Fibroblast of lung (primary cell): ENCODE measurements around the gene CYCS.
"Not testable (repeated sequence)": the region's sequence is repeated elsewhere in the genome, so short reads cannot be mapped to it uniquely, and the experiment has no call there.

Source experiments
- CTCF ChIP-seq, 2 donors: IDR thresholded peaks in 1 of 2; conservative IDR thresholded peaks in 1 of 2; 1 replicate in 1 of 2; 2 replicates in 1 of 2; pipeline ENCODE4 v1.5.1; 2011 to 2012; ENCODE audit warnings: low read length in 2 of 2, control low read depth in 1 of 2, inconsistent platforms in 1 of 2, low read depth in 1 of 2, mild to moderate bottlenecking in 1 of 2
- EZH2 ChIP-seq: IDR thresholded peaks from 2 replicates; pipeline ENCODE4 v1.5.1; 2012; ENCODE audit warnings: low read length, control low read depth, mild to moderate bottlenecking; ENCODE audit errors: missing control alignments

GRCh38 chr7:25082041-25082440, 43.0 kb downstream of the CYCS start:
- TF ChIP-seq CTCF (conservative IDR thresholded peaks at IDR 0.05 in 1 of 2, IDR thresholded peaks at IDR 0.05 in 1 of 2; ENCODE audit: low read depth in 1 of 2, low read length in 2 of 2); EZH2: not testable (repeated sequence)
